ENCODE measurements around the gene DUSP2.
A peak's percentile ranks its signal among the peaks of the same experiment; 100 is the strongest.

The DUSP2 gene

GRCh38 chr2:96139181-96139758 is 6.0 kb downstream of the DUSP2 start:
- TF ChIP-seq POLR2A (IDR thresholded peaks at IDR 0.05; ENCODE audit: extremely low read depth, insufficient read length), result no peak
- TF ChIP-seq CTCF (IDR thresholded peaks at IDR 0.05; ENCODE audit: low read depth, low read length), result no peak
- no peak for TF ChIP-seq MAX (IDR thresholded peaks at IDR 0.05; ENCODE audit: low read depth, low read length)
- TF ChIP-seq MYC (IDR thresholded peaks at IDR 0.05; ENCODE audit: low read depth, low read length), result no peak
- no peak overlapping the region for H3K4me3 ChIP-seq (ENCODE audit: low read depth, low read length)
- DNase-seq (ENCODE audit: low read depth), result no peak

- no peak within 1 kb of the TSS for H3K4me3 ChIP-seq (ENCODE audit: low read depth, low read length)
- peak; percentile 65 for DNase-seq (ENCODE audit: low read depth)
- TF ChIP-seq CTCF (IDR thresholded peaks at IDR 0.05; ENCODE audit: low read depth, low read length), result peak; percentile 65
- TF ChIP-seq POLR2A (IDR thresholded peaks at IDR 0.05; ENCODE audit: extremely low read depth, insufficient read length), result no peak
Measured at GRCh38 chr2:96138179-96139145, 6.8 kb downstream of the DUSP2 start, which contains the start of gene ASTL. Gene ASTL, minus strand, starts transcription at chr2:96138502. Its CDS starts 66 bp downstream, at chr2:96138436.

GRCh38 chr2:96137321-96138178 is 7.7 kb downstream of the DUSP2 start:
- no peak for DNase-seq (ENCODE audit: low read depth)
- TF ChIP-seq MAX (IDR thresholded peaks at IDR 0.05; ENCODE audit: low read depth, low read length) (no peak), MYC (IDR thresholded peaks at IDR 0.05; ENCODE audit: low read depth, low read length) (no peak), CTCF (IDR thresholded peaks at IDR 0.05; ENCODE audit: low read depth, low read length) (no peak), POLR2A (IDR thresholded peaks at IDR 0.05; ENCODE audit: extremely low read depth, insufficient read length) (no peak)
- H3K4me3 ChIP-seq (ENCODE audit: low read depth, low read length), result no peak overlapping the region

GRCh38 chr2:96136129-96136720 is 9.0 kb downstream of the DUSP2 start:
- DNase-seq (ENCODE audit: low read depth), result no peak
- H3K4me3 ChIP-seq (ENCODE audit: low read depth, low read length), result no peak overlapping the region
- TF ChIP-seq MYC (IDR thresholded peaks at IDR 0.05; ENCODE audit: low read depth, low read length) (no peak), POLR2A (IDR thresholded peaks at IDR 0.05; ENCODE audit: extremely low read depth, insufficient read length) (no peak), MAX (IDR thresholded peaks at IDR 0.05; ENCODE audit: low read depth, low read length) (no peak), CTCF (IDR thresholded peaks at IDR 0.05; ENCODE audit: low read depth, low read length) (no peak)

- no peak overlapping the region for H3K4me3 ChIP-seq (ENCODE audit: low read depth, low read length)
- TF ChIP-seq MYC (IDR thresholded peaks at IDR 0.05; ENCODE audit: low read depth, low read length) (no peak), MAX (IDR thresholded peaks at IDR 0.05; ENCODE audit: low read depth, low read length) (no peak), CTCF (IDR thresholded peaks at IDR 0.05; ENCODE audit: low read depth, low read length) (no peak), POLR2A (IDR thresholded peaks at IDR 0.05; ENCODE audit: extremely low read depth, insufficient read length) (no peak)
- no peak for DNase-seq (ENCODE audit: low read depth)
Measured at GRCh38 chr2:96135621-96136020, 9.6 kb downstream of the DUSP2 start.
